HG03064 (cell line): ENCODE measurements around the gene FRYL.

Source experiments
- ATAC-seq: cut with Tn5 transposase; IDR thresholded peaks from one replicate; pipeline ENCODE4 v1.9.1; 2021; ENCODE audit warnings: low read depth; ENCODE audit not compliant: unreplicated experiment

Gene FRYL

GRCh38 chr4:48571471-48571870 is 208.6 kb downstream of the FRYL start:
- no peak for ATAC-seq

GRCh38 chr4:48570646-48571220 is 209.3 kb downstream of the FRYL start:
- ATAC-seq = no peak

- no peak for ATAC-seq
Measured at GRCh38 chr4:48566034-48566384, 214.1 kb downstream of the FRYL start.

GRCh38 chr4:48565362-48566033 is 214.6 kb downstream of the FRYL start:
- ATAC-seq = no peak

GRCh38 chr4:48564151-48564550 is 215.9 kb downstream of the FRYL start:
- ATAC-seq = no peak

- ATAC-seq = no peak
Measured at GRCh38 chr4:48558819-48559218, 221.3 kb downstream of the FRYL start.

GRCh38 chr4:48558026-48558425 is 222.1 kb downstream of the FRYL start:
- no peak for ATAC-seq

GRCh38 chr4:48557478-48557877 is 222.6 kb downstream of the FRYL start:
- no peak for ATAC-seq

- no peak for ATAC-seq
Measured at GRCh38 chr4:48556268-48556667, 223.8 kb downstream of the FRYL start.

GRCh38 chr4:48554606-48555005 is 225.5 kb downstream of the FRYL start:
- ATAC-seq = no peak

GRCh38 chr4:48553720-48554119 is 226.4 kb downstream of the FRYL start:
- no peak for ATAC-seq

GRCh38 chr4:48546336-48546735 is 233.7 kb downstream of the FRYL start:
- no peak for ATAC-seq

- ATAC-seq = no peak
Measured at GRCh38 chr4:48543796-48544195, 236.3 kb downstream of the FRYL start.

GRCh38 chr4:48542888-48543287 is 237.2 kb downstream of the FRYL start:
- no peak for ATAC-seq

GRCh38 chr4:48539597-48539996 is 240.5 kb downstream of the FRYL start:
- no peak for ATAC-seq

- no peak for ATAC-seq
Measured at GRCh38 chr4:48538358-48538757, 241.7 kb downstream of the FRYL start.

GRCh38 chr4:48526406-48526805 is 253.7 kb downstream of the FRYL start:
- ATAC-seq = no peak

- ATAC-seq = no peak
Measured at GRCh38 chr4:48518143-48518542, 261.9 kb downstream of the FRYL start.

GRCh38 chr4:48509543-48509942 is 270.5 kb downstream of the FRYL start:
- no peak for ATAC-seq

GRCh38 chr4:48506716-48507115 is 273.4 kb downstream of the FRYL start:
- ATAC-seq = no peak

GRCh38 chr4:48504352-48504751 is 275.7 kb downstream of the FRYL start:
- ATAC-seq = no peak

- ATAC-seq = no peak
Measured at GRCh38 chr4:48504026-48504330, 276.1 kb downstream of the FRYL start.
